22Rv1 (cell line): ENCODE measurements around the gene DUSP28.

Experiments used
- H3K27ac ChIP-seq: fragments of 450-650 bp; 2 replicates; pipeline ENCODE4 v1.5.1; 2017
- CTCF ChIP-seq: fragments of 450-650 bp; IDR thresholded peaks from 2 replicates; pipeline ENCODE4 v1.5.1; 2017; ENCODE audit warnings: mild to moderate bottlenecking
- ZFX ChIP-seq: fragments of 450-650 bp; IDR thresholded peaks from 2 replicates; pipeline ENCODE4 v1.6.1; 2017; ENCODE audit warnings: antibody characterized with exemption, borderline replicate concordance

Gene DUSP28

GRCh38 chr2:240596080-240596460 lies 35.9 kb downstream of the DUSP28 start:
- TF ChIP-seq ZFX (no peak), CTCF (no peak)
- no peak overlapping the region for H3K27ac ChIP-seq

GRCh38 chr2:240596491-240596931 lies 36.4 kb downstream of the DUSP28 start:
- no peak for TF ChIP-seq ZFX
- TF ChIP-seq CTCF: no peak
- H3K27ac ChIP-seq: no peak overlapping the region

GRCh38 chr2:240597054-240597418 lies 36.9 kb downstream of the DUSP28 start:
- no peak overlapping the region for H3K27ac ChIP-seq

GRCh38 chr2:240597419-240598181 lies 37.4 kb downstream of the DUSP28 start:
- no peak overlapping the region for H3K27ac ChIP-seq
- TF ChIP-seq ZFX (no peak), CTCF (no peak)

More at GRCh38 chr2:240597054-240597418, 36.9 kb downstream of the DUSP28 start:
- TF ChIP-seq CTCF: no peak
- TF ChIP-seq ZFX: no peak

GRCh38 chr2:240598311-240598911 lies 38.3 kb downstream of the DUSP28 start:
- TF ChIP-seq CTCF (no peak), ZFX (no peak)
- no peak overlapping the region for H3K27ac ChIP-seq

GRCh38 chr2:240599141-240599583 lies 39.0 kb downstream of the DUSP28 start:
- TF ChIP-seq CTCF (no peak), ZFX (no peak)
- H3K27ac ChIP-seq: no peak overlapping the region

- TF ChIP-seq CTCF: no peak
- TF ChIP-seq ZFX: no peak
These were observed 40.3 kb downstream of the DUSP28 start for GRCh38 chr2:240600451-240600961.

More at GRCh38 chr2:240600451-240600961, 40.3 kb downstream of the DUSP28 start:
- H3K27ac ChIP-seq: no peak overlapping the region
